HuH-7.5 (cell line): ENCODE data around the gene CMC4.
A peak's percentile ranks its signal among the peaks of the same experiment; 100 is the strongest.

Experiments
- DNase-seq: peaks from one replicate; pipeline ENCODE4 v3.0.0; 2011; ENCODE audit warnings: low spot score

The CMC4 gene

GRCh38 chrX:155053656-155054055 is 17.3 kb downstream of the CMC4 start:
- no peak for DNase-seq

DNA sequence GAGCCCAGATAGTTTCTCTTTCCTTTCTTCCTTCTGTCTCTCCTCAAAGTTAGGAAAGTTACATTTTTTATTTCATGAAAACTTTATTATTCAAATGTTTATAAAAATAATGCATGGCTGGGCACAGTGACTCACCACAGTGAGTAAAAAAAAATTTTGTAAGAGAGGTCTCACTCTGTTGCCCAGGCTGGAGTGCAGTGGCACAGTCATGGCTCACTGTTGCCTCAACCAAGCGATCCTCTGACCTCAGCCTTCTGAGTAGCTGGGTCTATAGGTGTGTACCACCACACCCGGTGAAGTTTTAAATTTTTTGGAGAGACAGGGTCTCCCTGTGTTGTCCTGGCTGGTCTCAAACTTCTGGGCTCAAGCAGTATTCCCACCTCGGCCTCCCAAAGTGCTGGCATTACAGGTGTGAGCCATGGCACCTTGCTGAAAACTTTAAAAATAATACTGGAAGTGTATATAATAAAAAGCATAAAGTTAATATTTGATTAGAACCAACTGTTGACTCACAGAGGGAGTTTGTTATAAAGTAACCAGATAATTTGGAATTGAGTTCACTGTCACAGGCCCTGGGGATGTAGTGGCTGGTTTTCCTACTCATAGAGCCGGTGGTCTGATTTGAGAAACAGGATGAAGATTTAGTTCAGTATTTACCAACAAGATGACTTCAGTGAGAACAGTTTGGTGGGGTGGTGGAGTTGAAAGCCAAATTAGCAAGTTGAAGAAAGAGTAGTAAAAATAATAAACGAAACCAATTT is 18.0 kb downstream of the CMC4 start:
- no peak for DNase-seq

DNA sequence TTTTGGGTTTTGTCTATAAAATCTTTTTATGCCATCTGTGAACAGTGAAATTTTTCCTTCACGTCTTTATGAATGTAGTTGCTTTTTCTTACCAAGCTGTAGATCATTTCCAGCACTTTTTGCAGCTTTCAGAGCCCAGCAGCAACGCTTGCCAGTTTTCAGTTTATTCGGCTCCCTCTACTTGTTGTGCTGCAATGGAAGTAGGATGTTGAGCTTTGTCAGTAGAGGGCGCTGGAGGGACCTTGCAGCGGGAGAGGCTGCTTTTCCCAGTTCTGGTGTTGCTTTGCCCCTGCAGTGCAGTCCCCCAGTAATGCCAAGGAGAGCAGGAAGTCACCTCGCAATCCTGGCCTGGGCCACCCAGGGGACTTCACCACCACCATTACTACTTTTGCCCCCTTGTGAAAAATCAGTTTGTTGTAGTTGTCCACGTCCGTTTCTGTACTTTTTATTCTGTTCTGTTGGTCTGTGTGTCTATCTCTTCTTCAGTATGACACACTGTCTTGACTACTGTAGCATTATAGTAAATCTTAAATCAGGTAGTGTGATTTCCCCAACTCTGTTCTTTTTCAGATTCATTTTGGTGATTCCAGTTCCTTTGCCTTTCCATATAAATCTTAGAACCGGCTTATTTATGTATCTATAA is 21.8 kb downstream of the CMC4 start:
- DNase-seq = no peak

DNA sequence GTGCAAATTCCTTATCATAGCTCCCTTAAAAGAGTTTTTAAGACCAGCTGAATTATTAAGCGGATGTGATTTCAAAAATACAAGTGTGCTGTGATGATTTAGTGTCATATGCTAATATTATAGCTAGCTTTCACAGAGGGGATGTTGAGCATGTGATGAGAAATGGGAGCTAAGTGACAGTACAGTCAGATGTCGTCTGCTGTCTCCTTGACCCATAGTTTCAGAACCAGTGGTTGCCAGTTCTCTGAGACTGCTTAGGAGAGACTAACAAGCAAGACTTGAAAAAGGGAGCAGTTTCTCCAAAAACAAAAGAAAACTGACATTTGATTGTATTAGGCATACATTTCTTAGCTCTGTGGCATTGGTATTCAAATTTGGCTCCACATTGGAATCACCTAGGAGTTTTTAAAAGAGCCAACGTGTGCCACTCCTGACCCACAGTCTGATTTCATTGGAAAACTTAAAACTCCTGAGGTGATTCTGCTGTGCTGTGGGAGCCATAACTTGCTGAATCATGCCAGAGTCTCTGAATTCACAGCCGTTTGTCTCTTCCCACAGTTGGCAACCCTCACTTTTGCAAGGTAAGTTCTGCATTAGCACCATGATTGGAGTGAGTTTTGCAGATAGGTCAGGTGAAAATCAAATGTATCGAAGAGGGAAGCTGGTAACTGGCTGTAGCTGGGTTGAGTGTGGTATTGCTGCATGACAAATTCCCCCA is 24.0 kb downstream of the CMC4 start:
- no peak for DNase-seq

- DNase-seq = no peak
Observed at GRCh38 chrX:155046129-155046810, 24.7 kb downstream of the CMC4 start.

GRCh38 chrX:155035688-155036087 is 35.2 kb downstream of the CMC4 start:
- DNase-seq = no peak

DNA sequence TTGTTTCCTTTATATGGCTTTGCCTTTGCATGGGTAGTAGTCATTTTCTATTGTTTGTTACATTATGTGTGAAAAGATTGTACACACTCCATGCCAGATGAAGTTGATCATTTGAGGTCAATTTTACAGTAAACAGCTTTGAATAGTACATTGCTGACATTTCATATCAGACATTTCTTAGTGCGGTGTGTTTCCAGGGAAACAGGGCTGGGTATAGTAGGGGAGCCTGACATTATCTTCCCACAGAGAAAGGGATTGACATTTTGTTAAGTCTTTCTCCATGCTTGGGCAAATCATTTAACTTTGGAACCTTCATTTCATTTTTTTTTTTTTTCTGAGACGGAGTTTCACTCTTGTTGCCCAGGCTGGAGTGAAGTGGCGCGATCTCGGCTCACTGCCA is 39.3 kb downstream of the CMC4 start:
- DNase-seq = no peak

GRCh38 chrX:155028877-155029291 is 42.1 kb downstream of the CMC4 start:
- DNase-seq = no peak

DNA sequence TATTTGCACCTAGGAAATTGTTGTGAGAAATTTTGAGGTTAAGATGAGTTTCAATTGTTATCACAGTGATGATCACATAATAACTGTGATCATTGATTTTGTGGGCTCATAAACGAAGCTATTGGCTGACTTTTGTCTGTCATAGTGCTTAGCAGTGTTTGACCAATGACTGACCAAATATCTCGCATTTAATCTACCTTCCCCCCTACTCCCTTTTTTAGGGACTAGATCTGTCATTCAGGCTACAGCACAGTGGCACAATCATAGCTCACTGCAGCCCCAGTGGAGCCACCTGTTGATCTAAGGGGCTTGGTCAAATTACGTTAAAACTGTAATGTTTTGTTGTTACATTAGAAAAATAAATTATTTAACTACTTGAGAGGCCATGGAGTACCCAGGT is 42.8 kb downstream of the CMC4 start:
- DNase-seq = no peak

- DNase-seq = no peak
Observed at GRCh38 chrX:155027509-155028066, 43.3 kb downstream of the CMC4 start.

- DNase-seq = peak; percentile 54
Observed at GRCh38 chrX:155026727-155027508, 44.0 kb downstream of the CMC4 start, which contains the start of gene FUNDC2. TSS of gene FUNDC2 (plus strand) at chrX:155026844. CDS start at chrX:155026939, 95 bp downstream.

DNA sequence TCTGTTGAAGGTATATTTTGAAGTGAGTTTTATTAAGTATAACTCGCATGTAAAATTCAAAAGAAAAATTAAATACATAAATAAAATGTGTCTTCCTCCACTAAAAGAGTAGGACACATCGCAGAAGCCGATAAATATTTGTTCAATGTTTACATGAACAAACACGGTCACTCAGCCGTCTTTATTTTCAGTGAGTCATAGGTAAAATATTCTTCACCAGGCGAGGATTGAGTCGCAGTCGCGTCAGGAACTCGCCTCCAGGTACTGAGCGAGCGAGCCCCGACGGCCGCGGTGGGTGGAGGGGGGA is 44.6 kb downstream of the CMC4 start:
- no peak for DNase-seq

- no peak for DNase-seq
Observed at GRCh38 chrX:155023907-155024833, 46.8 kb downstream of the CMC4 start.

DNA sequence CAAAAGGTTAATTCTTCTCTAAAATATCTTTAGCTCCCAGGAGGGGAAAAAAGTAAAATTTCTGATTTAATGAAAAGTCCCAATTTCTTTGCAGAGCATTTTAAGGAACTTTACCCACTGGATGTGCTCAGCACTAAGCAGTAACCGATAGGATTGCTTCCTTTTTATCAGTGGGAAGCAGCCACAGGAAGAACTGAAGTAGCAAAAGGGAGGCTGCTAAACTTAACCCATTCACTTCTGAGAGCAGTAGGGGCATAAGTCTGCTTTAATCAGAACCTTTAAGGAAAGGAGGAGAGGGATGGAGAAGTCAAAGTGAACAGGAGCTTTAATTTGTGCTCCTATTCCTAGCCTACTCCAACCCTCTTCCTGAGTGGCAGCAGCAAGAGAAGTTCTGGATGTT is 48.4 kb downstream of the CMC4 start, which contains the start of gene F8:
F8 (minus strand) TSS at position 139 of the 400 bp plus-strand sequence. CDS start 171 bp downstream, outside the sequence.
- no peak for DNase-seq

DNA sequence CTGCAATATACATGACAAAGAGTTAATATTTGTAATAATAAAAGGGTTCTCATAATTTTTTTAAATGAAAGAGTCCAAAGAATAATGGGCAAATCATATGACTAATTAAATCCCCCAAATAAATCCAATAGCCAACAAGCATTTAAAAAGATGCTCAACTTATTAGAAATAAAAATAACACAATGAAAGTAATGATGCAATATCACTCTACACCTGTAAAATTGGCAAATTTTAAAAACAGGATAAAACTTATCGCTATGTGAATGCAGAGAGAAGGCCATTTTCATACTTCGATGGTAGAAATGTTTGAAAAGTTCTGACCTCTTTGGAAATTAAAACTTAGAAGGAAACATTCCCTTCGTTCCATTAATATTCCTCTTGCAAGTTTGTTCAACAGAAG is 50.3 kb downstream of the CMC4 start:
- DNase-seq = no peak
